Measurements from ENCODE around the gene ARVCF.
A peak's percentile ranks its signal among the peaks of the same experiment; 100 is the strongest.

ARVCF gene

DNA sequence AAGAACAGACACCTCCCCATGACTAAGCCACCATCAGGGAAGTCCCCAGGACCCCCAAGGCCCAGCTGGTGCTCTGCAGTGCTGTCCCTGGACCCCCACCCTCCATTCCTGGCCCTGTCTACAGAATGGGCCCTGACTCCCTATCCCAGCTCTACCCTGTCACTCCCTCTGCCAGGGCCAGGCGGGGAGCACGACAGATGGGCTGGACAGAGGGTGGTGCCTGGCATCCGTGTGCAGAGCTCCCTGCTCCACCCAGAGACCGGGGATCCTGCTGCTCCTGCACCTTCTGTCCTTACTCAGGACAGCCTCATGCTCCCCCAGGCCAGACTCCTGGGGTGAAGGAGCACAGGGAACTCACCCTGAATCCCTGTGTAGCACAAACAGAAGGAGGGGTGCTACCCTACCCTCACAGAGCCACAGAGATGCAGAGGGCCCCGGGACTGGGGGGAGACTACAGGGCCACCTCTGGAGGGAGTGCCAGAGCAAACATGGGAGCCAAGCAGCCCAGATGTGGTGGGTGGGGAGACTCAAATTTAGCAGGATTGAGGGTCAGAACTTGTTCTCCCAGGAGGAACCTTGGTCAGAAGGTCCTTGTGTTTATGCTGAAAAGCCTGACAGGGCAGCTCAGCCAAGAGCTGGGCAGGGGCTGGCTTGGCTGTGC lies 2.0 kb downstream of the ARVCF start:
- no peak for DNase-seq

DNA sequence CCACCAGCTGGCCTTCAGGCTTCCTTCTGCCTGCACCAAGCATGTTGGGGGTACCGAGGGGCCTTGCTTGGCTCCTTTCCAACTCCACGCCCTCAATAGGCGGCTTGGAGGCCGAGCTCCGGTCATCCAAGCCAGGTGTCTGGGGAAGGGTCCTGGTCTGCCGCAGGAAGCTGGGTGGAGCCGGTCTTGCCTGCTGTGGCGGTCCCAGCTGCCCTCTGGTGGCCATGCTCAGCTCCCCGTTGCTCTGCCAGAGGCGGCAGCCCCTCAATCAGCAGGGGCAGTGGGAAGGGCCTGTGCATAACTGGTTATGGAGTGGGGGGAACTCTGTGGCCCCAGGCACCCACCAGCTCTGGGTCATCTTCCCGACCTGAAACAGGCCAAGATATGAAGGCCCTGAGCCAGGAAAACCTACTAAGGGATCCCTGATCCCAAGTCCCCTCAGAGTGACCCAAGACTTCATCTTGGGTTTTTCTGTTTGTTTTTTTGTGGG lies 3.2 kb downstream of the ARVCF start:
- DNase-seq, result peak; percentile 26

DNA sequence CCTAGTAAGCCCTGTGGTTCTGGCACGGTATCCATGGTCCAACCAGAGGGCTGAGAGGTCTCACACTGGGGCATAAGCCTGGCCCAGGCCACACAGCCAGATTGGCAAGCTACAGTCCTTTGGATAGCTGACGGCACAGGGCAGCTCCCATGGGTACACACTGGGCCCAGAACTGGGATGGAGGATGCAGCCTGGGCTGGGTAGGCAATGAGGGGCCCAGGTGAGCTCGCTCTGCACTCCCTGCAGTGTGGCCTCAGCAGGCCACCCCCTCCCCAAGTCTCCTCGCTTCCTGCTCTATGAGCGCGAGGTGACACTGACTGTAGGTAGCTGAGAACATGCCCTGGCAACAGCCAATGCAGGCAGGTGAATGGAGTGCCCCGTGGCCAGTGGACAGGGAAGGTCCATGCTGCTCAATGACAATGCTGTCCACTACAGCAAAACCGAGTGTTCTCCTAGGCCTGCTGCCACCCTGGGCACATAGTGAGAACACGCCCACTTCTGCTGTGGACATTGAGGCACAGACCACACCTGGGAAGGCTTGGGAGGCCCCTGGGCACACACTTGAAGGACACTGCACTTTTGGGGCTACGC lies 3.8 kb downstream of the ARVCF start:
- no peak for DNase-seq

DNA sequence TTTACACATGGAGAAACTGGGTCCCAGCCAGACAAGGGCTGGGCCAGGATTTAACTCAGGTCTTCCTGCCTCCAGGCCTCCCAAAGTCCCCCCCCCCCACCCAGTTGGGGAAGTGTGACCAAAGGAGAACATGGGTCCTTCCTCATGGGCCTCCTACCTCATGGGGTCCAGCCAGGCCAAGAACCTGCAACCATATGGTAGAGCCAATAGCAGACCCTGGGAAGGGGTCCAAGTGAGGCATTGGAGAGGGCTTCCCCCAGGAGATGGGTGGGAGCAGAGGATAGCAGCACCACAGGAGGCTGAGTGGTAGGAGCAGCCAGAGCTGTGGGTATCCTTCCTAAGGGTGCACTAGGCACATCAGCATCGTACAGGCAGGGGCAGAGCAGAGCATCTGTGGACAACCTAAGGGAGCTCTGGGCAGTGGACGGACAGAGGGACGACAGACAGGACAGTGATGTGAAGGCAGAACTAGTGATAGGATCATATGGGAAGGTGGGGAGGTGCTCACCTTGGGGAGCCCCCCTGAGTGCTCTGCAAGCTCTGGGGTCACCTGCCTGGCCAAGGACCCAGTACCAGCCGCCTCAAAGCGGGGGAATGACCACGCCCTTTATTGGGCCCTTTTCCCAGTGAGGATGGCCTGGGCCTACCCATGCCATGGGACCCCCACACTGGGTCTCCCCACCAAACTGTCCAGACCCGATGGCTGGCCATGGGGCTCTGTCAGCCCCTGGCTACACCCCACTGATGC lies 4.5 kb downstream of the ARVCF start:
- no peak for DNase-seq

DNA sequence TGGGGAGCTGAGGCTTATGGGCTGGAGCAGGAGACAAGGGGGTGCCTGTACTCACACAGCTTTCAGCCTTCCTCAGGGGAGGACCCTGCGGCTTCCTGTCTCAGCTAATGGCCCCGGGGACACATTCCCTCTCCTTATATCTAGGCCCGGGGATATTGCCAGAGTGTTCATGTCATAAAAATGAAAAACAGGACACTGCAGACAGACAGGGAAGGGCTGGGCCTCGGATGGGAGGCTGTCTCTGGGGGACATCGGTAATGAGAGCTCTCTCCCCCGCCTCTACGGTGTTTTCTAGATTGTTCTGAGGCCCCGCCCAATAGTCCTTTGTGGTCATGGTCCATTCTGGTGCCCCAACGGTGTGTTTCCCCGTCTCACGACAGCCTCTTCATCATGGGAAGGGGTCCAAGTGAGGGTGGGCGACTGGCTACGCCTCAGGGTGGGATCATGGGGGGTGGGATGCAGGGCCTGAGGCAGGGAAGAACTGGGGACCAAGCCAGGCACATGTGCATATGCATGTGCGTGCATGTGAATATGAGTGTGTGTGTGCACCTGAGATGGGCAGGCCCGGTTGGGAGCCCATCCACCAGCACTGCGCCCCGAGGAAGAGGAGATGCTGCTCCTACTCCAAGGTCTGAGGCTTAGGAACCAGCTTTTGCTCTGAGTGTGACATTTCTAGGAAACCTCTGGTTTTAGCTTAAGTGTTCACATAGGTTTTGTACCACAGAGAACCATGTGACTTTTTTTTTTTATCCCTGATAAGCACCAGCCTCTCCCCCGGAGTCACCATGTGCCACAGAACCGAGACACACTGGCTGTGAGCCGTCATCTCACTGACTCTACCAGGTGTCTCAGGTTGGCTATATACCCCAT lies 5.3 kb downstream of the ARVCF start:
- no peak for DNase-seq

DNA sequence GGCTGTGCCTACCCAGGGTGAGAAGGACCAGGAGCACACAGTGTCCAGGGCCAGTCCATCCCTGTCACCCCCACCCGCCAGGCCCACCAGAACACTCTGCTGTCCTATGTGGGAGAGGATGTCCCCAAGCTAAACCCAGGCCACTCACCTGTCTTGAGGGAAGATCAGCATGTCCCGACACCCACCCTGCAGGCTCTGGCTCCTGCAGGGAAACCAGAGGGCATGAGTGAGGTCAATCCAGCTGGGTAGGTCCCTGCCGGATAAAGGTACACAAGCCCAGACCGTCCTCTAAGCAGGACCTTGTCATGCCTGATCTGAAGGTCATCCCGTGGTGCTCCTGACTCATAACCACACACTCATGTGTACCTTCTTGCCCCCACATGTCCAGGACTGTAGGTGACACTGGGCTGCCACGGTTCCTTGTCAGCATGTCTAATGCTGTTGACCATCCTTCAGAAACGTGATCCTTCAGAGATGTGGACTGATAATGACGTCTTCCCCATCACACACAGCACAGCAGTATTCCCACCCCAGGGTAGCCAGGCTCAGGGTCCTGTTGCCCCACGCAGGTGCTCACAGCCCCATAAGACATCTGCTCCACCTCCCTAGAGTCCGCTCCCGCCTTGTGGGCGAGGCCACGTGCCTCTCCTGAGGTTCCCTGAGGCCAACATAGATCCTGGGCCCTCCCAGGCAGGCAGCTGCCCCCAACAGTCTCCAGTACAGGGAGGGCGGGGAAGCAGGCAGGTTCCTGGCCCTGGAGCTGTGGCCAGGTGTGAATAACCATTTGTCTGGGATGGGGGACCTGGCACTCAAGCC lies 6.1 kb downstream of the ARVCF start:
- no peak for DNase-seq

DNA sequence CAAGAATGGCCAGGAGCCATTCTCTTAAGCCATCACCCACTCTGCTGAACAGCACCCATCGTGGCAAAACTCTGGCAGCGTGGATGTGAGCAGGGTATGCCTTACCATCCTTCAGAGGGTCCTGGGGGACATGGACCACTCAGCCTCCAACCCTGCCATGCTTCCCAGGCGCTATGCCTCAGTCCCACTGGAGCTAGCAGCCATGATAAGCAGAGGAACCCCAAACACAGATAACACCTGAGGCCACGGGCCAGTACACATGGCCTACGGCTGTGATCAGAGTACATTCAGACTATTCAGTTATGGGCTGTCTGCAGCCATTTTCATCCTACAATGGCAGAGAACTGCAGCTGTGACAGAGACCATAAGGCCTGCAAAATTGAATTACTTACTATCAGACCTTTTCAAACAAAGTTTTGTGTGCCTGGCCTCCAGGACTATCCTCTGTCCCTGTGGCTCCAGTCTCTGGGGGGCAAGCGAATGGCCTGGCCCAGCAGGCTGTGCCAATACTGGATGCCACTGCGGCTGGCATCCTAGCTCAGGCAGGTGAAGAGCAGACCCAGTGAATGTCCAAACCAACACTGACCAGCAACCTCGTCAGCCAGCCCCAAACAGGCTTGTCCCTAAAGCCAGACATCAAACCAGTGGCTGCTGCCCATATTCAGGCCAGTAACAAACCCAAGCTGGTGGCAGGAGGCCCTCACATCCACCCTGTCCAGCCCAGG lies 6.9 kb downstream of the ARVCF start:
- no peak for DNase-seq

DNA sequence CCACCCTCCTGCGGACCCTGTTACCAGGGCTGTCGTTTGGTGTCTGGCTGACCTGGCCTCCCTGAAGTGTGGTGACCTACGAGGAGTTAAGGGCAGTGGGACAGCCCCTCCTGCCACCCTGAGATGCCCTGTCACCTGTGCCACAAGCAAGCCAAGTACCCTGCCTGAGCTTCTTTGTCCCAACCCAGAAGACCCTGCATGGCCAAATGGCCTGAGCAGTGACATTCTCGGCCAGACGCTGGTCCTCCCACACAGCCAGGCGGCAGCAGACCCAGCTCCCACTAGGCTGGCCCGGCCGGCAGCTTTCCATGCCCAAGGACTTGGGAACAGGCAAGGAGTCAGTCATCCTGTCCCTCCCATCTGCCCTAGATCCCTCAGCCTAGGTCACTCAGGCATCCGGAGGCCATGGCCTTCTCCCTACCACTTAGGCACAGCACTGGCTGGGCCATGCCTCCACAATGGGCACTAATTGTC lies 7.6 kb downstream of the ARVCF start:
- no peak for DNase-seq

DNA sequence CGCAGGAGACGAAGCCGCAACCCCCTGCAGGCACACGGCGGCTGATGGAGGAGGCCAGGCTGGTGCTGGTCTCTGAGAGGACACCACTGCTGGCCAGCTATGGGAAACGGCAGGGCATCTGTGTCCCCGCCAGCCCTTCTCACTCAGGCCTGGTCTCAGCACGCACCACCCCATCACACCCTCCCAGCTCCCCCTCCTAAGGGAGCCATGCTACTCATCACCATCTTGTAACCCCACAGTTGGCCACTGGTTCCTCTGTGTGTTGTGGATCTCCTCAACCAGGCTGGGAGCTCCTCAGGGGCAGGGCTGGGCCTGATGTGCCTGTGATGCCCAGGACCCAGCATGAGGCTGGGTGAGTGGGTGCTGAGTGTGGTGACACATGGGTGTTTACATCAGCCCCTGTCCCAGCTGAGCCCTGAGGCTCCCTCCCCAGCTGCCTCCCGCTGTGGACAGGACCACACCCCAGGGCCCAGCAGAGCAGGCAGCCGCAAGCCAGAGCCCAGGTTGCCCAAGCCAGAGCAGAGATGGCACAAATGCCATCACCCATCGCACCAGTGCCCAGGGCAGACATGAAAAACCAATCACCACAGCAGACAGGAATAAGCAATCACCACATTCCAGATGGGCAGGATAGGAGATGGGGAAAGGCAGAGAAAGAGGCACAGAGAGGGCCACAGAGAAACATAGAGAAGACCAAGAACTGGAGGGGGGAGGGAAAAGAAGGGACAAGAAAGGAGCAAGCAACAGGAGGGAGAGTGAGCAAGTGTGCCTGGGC lies 8.2 kb downstream of the ARVCF start:
- no peak for DNase-seq

DNA sequence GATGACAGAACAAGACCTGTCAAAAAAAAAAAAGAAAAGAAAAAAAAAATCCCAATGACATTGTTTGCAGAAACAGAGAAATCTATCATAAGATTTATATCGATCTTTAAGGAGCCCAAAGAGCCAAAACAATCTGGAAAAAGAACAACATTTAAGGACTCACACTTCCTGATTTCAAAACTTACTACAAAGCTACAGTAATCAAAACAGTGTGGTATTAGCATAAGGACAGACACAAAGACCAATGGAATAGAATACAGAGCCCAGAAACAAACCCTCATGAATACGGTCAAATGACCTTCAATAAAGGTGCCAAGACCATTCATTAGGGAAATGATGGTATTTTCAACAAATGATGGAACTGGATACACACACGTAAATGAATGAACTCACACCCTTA lies 12.2 kb downstream of the ARVCF start:
- DNase-seq, result no peak

DNA sequence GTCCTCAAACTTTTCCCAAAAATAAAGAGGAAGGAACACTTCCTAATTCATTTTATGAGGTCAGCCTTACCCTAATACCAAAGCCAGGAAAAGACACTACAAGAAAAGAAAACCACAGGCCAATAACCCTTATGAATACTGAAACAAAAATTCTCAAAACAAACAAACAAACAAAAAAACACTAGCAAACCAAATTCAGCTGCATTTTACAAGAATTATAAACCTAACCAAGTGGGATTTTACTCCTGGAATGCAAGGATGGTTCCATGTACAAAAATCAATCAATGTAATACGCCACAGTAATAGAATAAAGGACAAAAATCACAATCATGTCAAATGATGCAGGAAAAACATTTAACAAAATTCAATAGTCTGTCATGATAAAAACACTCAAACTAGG lies 13.3 kb downstream of the ARVCF start:
- no peak for DNase-seq

DNA sequence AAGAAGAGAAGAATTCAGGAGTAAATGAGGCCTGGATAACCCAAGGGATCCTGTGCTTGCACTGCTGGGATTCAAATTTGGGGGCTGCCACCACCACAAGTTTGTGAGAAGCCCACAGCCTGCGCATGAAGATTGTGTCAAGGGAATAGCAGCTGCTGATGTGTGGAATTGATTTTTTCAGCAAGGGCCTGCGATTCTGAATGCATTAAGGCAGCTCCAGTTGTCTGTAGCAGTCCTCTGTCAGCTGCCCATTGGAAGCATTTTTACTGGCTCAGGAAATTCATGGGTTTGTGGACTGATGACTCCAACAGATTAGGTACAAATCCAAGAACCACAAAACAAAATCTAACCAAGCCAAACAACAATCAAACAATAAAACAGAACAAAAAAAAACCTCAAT lies 14.0 kb downstream of the ARVCF start:
- DNase-seq, result no peak

DNA sequence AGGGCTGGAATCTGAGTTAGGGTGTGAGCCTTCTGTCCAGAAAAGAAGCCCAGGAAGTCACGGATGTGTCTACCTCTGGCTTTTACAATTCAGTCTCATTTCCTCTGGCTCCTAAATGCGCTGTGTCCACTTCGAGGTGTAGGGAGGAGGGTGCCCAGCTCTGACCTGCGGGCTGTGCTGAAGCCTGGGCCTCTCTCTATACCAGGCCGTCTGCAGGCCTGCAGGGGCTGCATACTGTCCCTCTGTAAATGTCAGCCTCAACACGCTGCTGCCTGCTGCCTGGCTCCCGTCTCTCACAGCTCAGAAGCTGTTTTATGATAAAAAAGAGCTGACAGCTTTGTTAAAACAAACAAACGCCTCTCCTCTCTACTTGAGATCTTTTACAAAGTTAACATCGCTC lies 14.5 kb downstream of the ARVCF start:
- no peak for DNase-seq

DNA sequence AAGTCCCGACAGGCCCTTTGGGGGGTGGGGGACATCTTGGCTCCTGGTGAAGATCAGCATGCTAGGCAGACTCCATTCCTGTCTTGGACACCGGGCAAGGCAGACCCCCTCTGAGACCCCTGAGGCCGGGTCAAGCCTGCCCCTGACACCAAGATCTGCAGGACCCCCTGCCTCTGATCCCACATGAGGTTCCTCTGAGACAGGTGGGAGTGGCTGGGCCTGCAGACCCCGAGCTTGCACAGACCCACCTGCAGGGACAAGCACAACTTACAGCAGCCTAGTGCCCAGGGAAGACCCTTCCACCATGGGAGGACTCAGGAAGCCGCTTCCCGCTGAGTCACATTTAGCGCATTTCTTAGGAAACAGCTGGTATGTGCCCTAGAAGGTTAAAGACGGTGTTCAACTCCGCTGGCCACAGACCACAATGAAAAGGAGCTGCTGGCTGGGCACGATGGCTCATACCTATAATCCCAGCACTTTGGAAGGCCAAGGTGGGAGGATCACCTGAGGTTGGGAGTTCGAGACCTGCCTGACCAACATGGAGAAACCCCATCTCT lies 15.5 kb downstream of the ARVCF start:
- DNase-seq, result no peak

DNA sequence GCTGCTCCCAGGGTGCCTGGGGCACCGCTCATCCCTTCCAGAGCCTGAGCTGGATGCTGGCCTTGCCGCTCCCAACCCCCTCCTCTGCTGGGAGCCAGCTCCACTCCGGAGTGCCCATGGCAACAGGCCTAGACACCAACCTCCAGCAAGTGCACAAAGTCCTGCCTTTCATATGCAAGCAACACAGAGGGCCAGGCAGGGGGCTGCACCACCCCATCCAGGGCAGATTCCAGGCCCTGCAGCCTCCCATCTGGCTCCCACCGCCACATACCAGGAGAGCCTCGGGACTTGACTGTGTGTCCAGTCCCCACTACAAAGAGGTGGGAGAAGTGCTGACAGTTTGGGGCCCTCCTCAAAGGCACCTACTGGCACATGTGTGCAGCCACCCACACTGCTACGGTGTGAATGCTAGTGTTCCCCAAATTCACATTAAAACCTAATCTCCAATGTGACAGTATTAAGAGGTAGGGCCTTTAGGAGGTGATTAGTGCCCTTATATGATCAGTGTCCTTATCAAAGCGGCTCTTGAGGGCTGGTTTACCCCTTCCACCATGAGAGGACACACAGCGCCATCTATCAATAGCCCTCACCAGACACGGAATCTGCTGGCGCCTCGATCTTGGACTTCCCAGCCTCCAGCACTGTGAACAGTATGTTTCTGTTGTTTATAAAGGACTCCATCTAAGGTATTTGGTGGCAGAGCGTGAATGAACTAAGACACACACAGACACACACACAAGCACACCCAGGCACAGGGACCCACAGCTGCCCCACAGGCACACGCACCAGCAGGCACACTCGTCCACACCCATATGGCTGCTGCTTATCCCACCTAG lies 16.2 kb downstream of the ARVCF start:
- peak; percentile 32 for DNase-seq

DNA sequence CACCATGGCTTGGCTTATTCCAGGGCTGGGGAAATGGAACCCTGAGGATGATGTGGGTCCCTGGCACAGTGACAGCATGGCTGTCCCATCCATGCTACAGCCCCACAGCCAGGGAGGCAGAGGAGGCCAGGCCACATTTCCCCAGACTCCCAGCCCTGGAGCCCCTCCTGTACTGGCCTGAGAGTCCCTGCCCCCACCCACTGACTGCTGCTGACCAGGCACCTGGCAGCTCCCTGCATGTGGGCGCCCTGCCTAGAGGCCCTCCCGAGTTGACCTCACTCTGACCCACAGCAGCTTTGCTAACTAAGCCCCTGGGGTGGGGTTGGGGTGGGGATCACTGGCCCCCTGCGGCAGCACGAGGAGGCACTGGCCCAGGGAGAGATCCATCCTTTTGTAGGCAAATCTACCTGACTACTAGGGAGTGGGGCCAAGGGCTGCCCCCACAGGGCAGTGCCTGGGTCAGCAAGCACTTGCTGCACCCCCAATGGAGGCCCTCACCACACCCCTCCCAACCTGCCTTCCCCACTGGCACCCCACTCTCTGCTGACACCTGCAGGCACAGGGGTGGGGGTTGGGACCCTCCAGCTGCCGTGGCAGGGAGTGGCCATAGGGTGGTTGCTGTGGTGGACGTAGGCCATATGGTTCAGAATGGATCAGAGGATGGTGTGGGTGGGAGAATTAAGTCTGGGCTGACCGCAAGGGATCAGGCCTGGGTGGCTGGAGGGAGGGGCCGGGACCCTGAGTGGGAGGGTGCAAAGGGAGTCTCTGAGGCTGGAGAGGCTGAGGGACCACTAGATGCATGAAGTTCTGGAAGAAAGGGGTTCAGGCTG lies 17.4 kb downstream of the ARVCF start:
- DNase-seq, result no peak

DNA sequence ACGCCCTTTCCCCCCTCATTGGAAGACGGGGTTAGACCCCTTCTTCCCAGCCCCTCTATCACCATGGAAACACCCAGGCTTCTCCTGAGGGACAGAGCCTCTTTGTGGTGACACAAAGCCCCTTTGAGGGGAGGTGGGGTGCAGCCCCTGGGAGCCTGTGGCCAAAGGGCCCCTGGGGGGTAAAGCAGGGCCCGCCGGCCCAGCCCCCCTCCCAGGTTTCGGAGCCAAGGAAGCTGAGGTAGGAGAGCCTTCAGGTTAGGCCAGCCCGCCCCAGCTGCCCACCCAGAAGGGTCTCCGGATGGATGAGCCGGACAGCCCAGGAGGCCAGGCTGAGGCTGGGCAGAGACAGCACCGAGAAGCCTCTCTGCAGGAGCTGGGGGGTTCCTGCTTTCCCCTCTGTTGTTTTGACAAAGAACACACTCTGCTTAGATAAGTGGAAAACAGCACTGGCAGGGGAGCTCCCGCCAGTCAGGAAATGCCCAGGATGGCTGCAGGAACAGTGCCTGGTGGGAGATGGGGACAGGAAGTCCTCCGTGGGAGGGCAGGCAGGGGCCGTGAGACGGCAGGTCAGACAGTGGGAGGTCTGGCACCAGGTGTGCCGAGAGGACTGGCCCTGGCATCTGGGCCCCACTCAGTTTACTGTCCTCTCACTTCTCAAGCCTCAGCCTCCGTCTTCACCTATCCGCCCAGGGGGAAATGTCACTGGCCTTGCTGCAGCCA lies 18.2 kb downstream of the ARVCF start:
- DNase-seq, result no peak
